A549 (cell line): ENCODE results near the gene DLG2.
"Not testable (repeated sequence)": the region's sequence is repeated elsewhere in the genome, so short reads cannot be mapped to it uniquely, and the experiment has no call there.

Experiments used
- CTCF ChIP-seq: fragments of >200 bp; sonication (Bioruptor Twin); formaldehyde crosslinking; IDR thresholded peaks from 3 replicates; pipeline ENCODE4 v1.5.1; 2016
- EP300 ChIP-seq, 2 experiments: fragments of >200 bp; sonication (Bioruptor Twin); formaldehyde crosslinking; IDR thresholded peaks; 2 replicates in 1 of 2; 3 replicates in 1 of 2; pipeline ENCODE4 v1.6.1; 2016 to 2017
- HOXB5 ChIP-seq: fragments of 250-450 bp; sonication (Bioruptor Pico); IDR thresholded peaks from 2 replicates; pipeline ENCODE4 v1.5.0; 2020; ENCODE audit warnings: mild to moderate bottlenecking, moderate library complexity
- JUNB ChIP-seq: fragments of >200 bp; sonication (Bioruptor Twin); formaldehyde crosslinking; IDR thresholded peaks from 2 replicates; pipeline ENCODE4 v1.6.1; 2016
- POLR2AphosphoS2 ChIP-seq: conservative IDR thresholded peaks from 2 replicates; pipeline ENCODE4 v1.6.1; 2012; ENCODE audit warnings: low read length, improper control_type of control experiment, inconsistent platforms
- RFX5 ChIP-seq: fragments of 450-650 bp; IDR thresholded peaks from 2 replicates; pipeline ENCODE4 v1.7.1; 2014; ENCODE audit warnings: antibody characterized with exemption, mild to moderate bottlenecking, moderate library complexity
- SMC3 ChIP-seq: fragments of >200 bp; sonication (Bioruptor Twin); formaldehyde crosslinking; IDR thresholded peaks from 3 replicates; pipeline ENCODE4 v1.6.1; 2018; ENCODE audit warnings: inconsistent platforms
- SREBF2 ChIP-seq: fragments of 450-650 bp; IDR thresholded peaks from 2 replicates; pipeline ENCODE4 v1.6.1; 2014; ENCODE audit warnings: mild to moderate bottlenecking, moderate library complexity
- TF ChIP-seq, protein P1 (sequence below): fragments of 200-600 bp; sonication (generic); IDR thresholded peaks from 2 replicates; pipeline ENCODE4 v1.6.1; 2016; ENCODE audit warnings: antibody characterized with exemption, mild to moderate bottlenecking, moderate library complexity

GRCh38 chr11:85611643-85612042, 15.5 kb downstream of the DLG2 start:
- TF ChIP-seq JUNB; CTCF; HOXB5 (CRISPR knock-in tag); RFX5; SMC3; EP300 (IDR thresholded peaks at IDR 0.05); POLR2AphosphoS2; SREBF2: not testable (repeated sequence)
- TF ChIP-seq, protein P1, sequence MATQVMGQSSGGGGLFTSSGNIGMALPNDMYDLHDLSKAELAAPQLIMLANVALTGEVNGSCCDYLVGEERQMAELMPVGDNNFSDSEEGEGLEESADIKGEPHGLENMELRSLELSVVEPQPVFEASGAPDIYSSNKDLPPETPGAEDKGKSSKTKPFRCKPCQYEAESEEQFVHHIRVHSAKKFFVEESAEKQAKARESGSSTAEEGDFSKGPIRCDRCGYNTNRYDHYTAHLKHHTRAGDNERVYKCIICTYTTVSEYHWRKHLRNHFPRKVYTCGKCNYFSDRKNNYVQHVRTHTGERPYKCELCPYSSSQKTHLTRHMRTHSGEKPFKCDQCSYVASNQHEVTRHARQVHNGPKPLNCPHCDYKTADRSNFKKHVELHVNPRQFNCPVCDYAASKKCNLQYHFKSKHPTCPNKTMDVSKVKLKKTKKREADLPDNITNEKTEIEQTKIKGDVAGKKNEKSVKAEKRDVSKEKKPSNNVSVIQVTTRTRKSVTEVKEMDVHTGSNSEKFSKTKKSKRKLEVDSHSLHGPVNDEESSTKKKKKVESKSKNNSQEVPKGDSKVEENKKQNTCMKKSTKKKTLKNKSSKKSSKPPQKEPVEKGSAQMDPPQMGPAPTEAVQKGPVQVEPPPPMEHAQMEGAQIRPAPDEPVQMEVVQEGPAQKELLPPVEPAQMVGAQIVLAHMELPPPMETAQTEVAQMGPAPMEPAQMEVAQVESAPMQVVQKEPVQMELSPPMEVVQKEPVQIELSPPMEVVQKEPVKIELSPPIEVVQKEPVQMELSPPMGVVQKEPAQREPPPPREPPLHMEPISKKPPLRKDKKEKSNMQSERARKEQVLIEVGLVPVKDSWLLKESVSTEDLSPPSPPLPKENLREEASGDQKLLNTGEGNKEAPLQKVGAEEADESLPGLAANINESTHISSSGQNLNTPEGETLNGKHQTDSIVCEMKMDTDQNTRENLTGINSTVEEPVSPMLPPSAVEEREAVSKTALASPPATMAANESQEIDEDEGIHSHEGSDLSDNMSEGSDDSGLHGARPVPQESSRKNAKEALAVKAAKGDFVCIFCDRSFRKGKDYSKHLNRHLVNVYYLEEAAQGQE: not testable (repeated sequence)
